ENCODE measurements around the gene XAGE3. TPM values are rescaled to one million over a fixed set of nuclear protein-coding genes. Genes with fewer than 3 reads are reported as not detected.

The XAGE3 gene
- total RNA-seq, 1 donor from 2014 or later: not detected

Other genes with a start within 250 kb of the XAGE3 start
- gene SSX7, start 213.2 kb downstream of the XAGE3 start, total RNA-seq: not detected in 2 replicates
- not detected in 2 replicates for gene SSX2, start 160.9 kb downstream of the XAGE3 start, total RNA-seq
- gene SSX2B, start 116.8 kb downstream of the XAGE3 start, total RNA-seq: not detected in 2 replicates
- not detected in 2 replicates for gene SPANXN5, start 70.7 kb downstream of the XAGE3 start, total RNA-seq
- gene XAGE5, start 56.8 kb downstream of the XAGE3 start, total RNA-seq: not detected in 2 replicates
- 14.5 and 14.6 TPM in 2 replicates for gene FAM156B, start 29.2 kb upstream of the XAGE3 start, total RNA-seq
- gene FAM156A, start 90.4 kb upstream of the XAGE3 start, total RNA-seq: 26.2 and 28.2 TPM in 2 replicates
- gene GPR173, start 180.7 kb upstream of the XAGE3 start, total RNA-seq: not detected in 2 replicates
- gene TSPYL2, start 214.3 kb upstream of the XAGE3 start, total RNA-seq: 36.0 and 41.2 TPM in 2 replicates
- gene KANTR, start 226.1 kb upstream of the XAGE3 start, total RNA-seq: 9.7 and 11.2 TPM in 2 replicates

All from activated T-helper 2 cell treated with anti-CD3 and anti-CD28 coated beads, Interferon-gamma antibody, Interleukin-2, Interleukin-4, amounts not matched to agents 10 μg/mL and 5 μg/mL and 100 μg/mL, durations not matched to agents 14 hours and 24 hours and 36 hours (primary cell).